H1 (cell line): ENCODE data around the gene YIPF3. TPM values are rescaled to one million over a fixed set of nuclear protein-coding genes. Genes with fewer than 3 reads are reported as not detected.

ENCODE experiments used
- EP300 ChIP-seq, 2 experiments: IDR thresholded peaks; 1 replicate in 1 of 2; 2 replicates in 1 of 2; pipeline ENCODE4 v1.6.1; 2011 to 2012; ENCODE audit warnings: low read depth in 2 of 2, low read length in 2 of 2, mild to moderate bottlenecking in 2 of 2, borderline replicate concordance in 1 of 2, inconsistent platforms in 1 of 2, moderate library complexity in 1 of 2
- polyA plus RNA-seq, 7 experiments: library from polyadenylated mRNA; depleted of rRNA in 3 of 7; stranded (reverse) in 5 of 7; unstranded in 2 of 7; fragments of >200 nt in 5 of 7; fragments of 200-250 nt in 2 of 7; gene quantifications; 1 replicate in 5 of 7; 2 replicates in 1 of 7; 4 replicates in 1 of 7; pipeline versions ENCODE4 v1.2.1 to v1.2.3, GENCODE V29; 2011 to 2013; ENCODE audit warnings: missing spikeins in 2 of 7, mixed read lengths in 2 of 7
- total RNA-seq: library from RNA; stranded (reverse); fragmentation: NEBNext Ultra II Directional; extraction: Animal tissue kit (Norgen Biotek cat#: 25700); gene quantifications from 2 replicates; pipeline ENCODE4 v1.2.1, GENCODE V29; 2021

YIPF3 gene
- total and polyA plus RNA-seq, 2 of the 8 experiments (the other 6 are each of a cell fraction or from before 2014, with no cell fraction given): 77.2 to 225 TPM

GRCh38 chr6:43516367-43516696 lies 394 bp downstream of the YIPF3 start (continued):
- no peak for TF ChIP-seq EP300 (IDR thresholded peaks at IDR 0.05; ENCODE audit: borderline replicate concordance in 1 of 2, low read depth in 2 of 2, low read length in 2 of 2)
